ENCODE data around the gene METTL1.

DNA sequence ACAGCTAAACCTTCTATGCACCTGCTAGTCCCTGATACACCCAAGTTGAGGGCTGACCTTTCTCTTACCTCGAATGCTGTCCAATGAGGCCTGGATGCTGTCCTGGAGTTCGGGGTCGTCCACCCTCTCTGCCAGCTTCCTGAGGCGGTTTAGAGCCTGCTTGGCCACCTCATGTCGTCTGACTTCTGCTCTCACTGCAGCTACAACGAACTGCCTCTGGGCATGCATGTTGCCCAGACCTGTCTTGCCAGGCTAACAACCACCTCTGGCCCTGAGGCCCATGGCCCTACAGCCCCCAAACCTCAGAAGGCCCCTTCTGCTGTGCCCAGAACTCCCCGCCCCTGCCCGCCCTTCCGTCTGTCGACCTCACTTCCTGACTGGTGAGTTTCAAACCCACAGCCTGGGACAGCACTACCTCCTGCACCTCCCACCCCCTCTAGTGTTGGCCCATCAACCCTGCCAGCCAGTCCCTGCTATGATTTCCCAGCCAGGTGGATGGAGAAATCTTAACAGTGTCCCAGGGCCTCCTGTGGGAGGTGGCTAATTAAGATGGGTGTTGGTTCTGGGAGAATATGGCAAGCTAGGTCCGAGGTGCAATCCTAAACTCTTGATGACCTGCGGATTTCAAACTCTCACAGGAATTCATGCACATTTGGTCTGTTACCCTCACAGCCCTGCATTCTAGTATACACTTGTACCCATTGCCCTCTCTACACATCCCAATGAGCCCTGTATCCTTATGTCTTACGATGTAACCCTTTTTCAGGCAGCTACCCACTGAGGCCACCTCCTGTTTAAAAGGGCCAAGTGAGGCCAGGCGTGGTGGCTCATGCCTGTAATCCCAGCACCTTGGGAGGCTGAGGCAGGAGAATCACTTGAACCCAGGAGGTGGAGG, 29.8 kb downstream of the METTL1 start:
- TF ChIP-seq POLR2AphosphoS5 (IDR thresholded peaks at IDR 0.05) (no peak), POLR2A (IDR thresholded peaks at IDR 0.05) (no peak)
- TF ChIP-seq, protein P1, sequence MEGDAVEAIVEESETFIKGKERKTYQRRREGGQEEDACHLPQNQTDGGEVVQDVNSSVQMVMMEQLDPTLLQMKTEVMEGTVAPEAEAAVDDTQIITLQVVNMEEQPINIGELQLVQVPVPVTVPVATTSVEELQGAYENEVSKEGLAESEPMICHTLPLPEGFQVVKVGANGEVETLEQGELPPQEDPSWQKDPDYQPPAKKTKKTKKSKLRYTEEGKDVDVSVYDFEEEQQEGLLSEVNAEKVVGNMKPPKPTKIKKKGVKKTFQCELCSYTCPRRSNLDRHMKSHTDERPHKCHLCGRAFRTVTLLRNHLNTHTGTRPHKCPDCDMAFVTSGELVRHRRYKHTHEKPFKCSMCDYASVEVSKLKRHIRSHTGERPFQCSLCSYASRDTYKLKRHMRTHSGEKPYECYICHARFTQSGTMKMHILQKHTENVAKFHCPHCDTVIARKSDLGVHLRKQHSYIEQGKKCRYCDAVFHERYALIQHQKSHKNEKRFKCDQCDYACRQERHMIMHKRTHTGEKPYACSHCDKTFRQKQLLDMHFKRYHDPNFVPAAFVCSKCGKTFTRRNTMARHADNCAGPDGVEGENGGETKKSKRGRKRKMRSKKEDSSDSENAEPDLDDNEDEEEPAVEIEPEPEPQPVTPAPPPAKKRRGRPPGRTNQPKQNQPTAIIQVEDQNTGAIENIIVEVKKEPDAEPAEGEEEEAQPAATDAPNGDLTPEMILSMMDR (IDR thresholded peaks at IDR 0.05): no peak

All from sigmoid colon (tissue), 4 donors.